Colon (tissue), 2 donors: ENCODE measurements around the gene NUDC.
"Not testable (repeated sequence)": the region's sequence is repeated elsewhere in the genome, so short reads cannot be mapped to it uniquely, and the experiment has no call there.

Experiments
- FAIRE-seq: peaks from 2 replicates; lab custom pipeline; 2012; peaks lifted over from hg19 to GRCh38; lab: Jason Lieb, UNC
- donor health status: control.
- donor health status: control.

NUDC gene

DNA sequence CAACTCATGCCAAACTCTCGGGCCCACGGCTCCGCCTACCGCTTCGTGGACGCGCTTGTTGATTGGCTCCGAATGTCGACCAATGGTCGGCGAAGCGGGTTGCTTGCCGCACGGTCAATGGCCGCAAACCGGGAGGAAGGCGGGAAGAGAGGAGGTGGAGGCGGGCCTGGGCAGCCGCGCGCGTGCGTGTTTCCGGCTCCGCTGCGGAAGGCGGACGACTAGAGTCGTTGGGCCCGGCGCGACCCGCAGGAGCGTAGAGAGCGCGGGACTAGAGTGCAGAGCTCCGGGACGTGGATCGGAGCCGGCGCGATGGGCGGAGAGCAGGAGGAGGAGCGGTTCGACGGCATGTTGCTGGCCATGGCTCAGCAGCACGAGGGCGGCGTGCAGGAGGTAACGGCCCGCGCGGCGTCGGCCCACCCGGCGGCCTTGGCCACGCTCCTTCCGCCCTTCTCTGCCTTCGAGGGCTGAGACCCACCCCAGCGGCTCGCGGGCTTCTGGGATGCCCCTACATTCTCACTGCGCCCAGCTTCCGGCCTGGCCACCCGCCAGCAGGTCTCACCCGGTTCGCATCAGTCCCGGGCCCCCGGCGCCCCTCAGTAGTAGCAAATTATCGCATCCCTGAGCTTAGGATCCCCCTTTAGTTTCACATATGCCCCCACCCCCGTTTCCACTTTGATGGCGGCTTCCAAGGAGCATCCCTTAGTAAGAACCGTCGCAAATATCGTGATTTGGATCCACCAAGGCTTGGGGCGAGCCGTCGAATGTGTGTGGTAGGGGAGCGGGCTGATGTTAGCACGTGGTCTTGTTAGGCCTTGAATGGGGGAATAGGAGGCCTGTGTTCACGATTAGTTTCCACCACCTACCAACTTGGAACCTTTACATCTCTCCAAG lies at the start of gene NUDC:
NUDC (plus strand) TSS at position 204 of the 891 bp plus-strand sequence; CDS start at position 310, 106 bp downstream.
- peak; percentile 83 for FAIRE-seq

DNA sequence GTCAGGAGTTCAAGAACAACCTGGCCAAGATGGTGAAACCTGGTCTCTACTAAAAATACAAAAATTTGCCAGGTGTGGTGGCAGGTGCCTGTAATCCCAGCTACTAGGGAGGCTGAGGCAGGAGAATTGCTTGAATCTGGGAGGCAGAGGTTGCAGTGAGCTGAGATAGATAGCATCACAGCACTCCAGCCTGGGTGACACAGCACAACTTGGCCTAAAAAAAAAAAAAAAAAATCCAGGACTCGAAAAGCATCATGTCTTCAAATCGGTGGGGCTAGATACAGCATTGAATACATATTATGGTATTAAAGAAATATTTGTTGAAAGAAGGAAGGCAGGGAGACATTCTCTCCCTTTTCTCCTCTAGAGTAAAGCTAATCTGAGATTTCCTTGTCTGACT lies 48.4 kb upstream of the NUDC start:
- FAIRE-seq, result not testable (repeated sequence)

GRCh38 chr1:26874896-26875295 lies 46.6 kb upstream of the NUDC start:
- no peak for FAIRE-seq

DNA sequence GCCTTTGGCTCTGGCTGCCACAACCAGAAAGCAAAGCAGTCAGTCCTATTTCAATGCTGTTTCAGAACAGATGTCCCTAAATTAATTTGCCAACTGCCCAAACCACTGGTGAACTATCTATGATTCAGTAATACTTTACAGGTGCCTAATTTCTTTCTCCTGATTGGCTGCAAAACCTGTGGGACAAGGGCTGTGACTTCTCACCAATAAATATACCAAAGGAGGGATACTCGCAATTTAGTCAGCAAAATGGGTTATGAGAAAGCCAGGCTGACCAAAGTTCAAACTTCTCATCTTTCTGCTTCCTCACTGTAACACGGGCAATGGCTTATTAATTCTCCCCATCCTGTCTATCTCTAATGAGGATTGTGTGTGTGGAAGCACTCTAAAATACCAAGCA lies 44.2 kb upstream of the NUDC start:
- no peak for FAIRE-seq

DNA sequence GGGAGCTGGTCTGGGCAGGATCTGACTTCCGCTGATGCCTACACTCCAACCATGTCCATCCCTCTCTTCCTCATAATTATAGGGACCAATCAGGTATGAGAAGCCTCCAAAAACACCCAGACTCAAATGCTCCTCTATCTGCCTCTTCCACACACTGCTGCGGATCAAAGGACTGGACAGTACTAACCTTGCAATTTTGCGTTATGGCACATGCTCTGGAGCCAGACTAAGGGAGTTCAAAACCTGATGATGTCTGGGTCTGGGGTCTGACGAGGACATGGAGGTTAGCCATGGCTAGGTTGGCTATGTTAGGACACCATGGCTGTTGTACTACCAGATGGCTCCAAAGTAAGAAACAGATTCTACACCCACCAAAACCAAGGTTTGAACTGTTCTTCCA lies 41.8 kb upstream of the NUDC start:
- no peak for FAIRE-seq

- FAIRE-seq, result not testable (repeated sequence)
These were observed 39.9 kb upstream of the NUDC start for GRCh38 chr1:26881611-26882010.

GRCh38 chr1:26882696-26883463 lies 38.7 kb upstream of the NUDC start:
- FAIRE-seq, result no peak

DNA sequence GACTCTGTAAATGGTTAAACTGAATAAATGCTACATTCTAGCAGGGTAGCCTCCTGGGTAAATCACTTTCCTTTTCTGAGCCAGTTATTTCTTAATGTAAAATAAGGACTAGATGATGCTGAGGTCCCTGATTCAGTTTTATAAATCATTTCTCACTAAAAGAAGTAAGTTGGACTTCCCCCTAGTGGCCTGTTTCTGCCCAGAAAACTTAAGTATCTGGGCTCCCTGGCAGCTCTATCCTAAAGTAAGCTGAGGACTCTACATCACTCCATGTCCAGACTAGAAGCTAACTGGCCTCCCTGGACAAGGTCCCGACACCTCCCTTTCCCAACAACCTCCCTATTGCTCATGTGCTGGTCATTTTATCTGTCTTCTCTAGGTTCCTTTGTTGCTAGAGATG lies 34.4 kb upstream of the NUDC start:
- no peak for FAIRE-seq

DNA sequence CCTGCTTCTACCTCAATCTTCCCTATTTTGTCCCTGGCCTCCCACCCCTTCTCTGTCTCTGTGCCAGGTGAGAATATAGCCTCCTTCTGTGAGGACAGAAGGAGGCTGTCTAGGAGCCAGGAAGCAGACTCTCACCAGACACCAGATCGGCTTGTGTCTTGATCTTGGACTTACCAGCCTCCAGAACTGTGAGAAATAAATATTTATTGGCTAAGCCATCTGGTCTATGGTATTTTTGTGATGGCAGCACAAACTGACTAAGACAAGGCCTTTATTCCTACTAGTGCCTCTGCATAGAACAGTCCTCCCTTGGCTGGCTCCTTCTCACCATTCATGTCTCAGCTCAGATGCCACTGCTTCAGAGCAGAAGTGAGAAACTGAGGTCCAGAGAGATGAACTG lies 33.3 kb upstream of the NUDC start:
- no peak for FAIRE-seq

- no peak for FAIRE-seq
These were observed 31.7 kb upstream of the NUDC start, which contains the start of gene GPN2 for GRCh38 chr1:26889551-26890466. GPN2 (minus strand) TSS chr1:26890283; CDS start chr1:26890096, 187 bp downstream.

DNA sequence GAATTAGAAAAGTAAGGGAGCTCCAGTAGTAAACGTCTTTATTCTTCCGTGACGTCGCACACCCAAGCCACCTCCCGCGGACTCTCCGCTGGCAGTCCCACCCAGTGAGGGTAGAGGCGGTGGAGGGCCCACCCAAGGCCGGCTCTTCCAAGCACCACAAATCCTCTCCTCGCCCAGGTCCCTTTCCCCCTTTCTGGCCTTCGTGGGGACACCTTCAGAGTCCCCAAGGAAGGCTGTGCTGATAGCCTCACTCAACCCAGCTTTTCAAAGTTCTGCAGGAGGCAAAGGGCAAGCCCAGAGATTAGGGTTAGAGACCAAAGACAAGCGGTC lies 31.1 kb upstream of the NUDC start:
- FAIRE-seq, result no peak

DNA sequence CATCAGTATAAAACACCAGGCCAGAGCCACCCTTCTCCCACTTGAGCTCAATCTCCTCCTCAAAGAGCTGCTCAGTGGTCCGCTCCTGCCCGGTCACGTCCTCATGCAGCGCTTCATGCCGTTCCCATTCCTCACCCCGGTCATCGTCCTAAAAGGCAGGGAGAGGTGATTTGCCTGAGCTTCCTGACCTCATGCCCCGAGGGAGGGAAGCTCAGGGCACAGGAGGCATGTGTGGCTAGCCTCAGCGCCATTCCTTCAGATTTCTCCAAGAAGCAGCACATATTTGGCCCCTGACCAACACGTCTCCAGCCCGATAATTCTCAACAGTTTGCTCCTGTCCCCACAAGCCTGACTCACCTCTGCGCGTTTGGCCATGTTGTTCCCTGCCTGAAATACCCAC lies 27.3 kb upstream of the NUDC start:
- no peak for FAIRE-seq

DNA sequence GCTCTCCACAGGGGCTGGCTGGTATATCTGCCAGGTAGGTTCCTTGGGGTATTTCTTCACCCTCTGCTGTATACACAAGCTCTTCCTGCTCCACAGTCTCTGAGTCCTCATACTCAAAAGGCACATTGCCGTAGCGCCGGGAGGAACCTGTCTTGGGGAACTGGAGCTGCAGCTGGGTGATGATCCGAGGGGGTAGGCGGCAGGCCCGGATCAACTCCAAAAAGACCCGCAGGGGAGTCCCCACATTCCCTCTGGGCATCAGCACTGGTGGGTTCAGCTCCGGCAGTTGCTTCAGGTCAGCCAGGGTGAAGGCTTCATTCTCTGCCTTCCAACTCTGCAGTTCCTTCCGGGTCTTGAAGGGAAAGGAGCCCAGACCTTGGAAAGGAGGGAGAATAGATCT lies 24.2 kb upstream of the NUDC start:
- FAIRE-seq, result no peak

- FAIRE-seq, result no peak
These were observed 21.3 kb upstream of the NUDC start, which contains the start of gene GPATCH3 for GRCh38 chr1:26900001-26900814. GPATCH3 (minus strand) TSS chr1:26900467; CDS start chr1:26900442, 25 bp downstream.

DNA sequence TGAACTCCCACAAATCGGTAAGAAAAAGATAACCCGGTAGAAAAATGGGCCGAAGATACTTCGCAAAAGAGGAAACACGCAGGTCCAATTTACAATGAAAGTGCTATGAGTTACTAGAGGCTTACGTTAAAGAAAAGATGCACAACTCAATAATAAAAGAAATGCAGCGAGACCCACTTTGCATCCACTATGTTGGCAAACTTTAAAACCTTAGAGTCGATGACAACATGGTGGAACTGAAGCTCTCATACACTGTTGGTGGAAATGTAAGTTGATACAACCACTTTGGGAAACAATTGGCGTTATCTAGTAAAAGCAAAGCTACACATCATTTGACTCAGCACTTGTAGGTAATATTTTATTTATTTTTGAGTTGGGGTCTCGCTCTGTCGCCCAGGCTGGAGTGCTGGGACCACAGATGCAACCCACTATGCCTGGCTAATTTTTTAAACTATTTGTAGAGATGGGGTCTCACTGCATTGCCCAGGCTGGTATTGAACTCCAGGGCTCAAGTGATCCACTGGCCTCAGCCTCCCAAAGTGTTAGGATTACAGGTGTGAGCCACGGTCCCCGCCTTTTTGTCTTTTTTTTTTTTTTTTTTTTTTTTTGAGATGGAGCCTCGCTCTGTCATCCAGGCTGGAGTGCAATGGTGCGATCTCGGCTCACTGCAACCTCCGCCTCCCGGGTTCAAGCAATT lies 20.6 kb upstream of the NUDC start:
- no peak for FAIRE-seq

DNA sequence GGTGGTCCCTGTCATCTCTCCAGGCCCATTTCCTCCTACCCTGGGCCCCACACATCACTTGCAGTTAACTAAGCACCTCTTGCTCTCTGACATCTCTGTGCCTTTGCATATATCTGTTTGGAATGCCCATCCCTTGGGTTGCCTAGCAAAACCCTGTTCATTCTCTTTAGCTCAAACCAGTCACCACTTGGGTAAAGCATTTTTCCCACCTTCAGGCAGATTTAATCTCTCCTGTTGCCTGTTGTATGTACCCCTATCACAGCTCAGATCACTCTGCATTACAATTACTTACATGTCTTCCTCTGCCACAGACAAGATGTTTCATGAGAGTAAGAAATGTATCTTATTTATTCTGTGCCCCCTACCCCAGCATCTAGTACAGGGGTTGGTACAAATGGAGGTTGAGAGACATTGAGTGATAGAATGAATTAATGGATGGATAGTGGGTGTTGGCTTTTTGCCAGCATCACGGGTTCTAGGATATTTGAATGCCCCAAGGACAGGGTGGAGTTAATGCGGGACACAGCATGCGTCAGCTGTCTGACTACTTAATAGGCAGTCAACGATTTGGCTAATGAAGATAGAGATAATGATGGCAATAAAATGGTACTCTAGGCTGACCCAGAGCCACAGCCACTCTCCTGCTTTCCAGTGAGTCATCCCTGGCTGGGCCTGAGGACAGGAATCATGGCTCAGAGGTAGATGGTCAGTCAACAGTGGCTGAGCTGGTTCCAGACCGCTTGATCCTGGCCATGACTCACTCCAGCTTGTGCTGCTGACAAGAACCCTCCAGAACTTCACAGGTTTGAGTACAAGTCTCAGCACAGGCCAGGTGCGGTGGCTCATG lies 14.2 kb upstream of the NUDC start:
- FAIRE-seq, result no peak

GRCh38 chr1:26909951-26910342 lies 11.6 kb upstream of the NUDC start:
- FAIRE-seq, result no peak

- FAIRE-seq, result no peak
These were observed 11.0 kb upstream of the NUDC start for GRCh38 chr1:26910343-26911160.
